H1 (cell line): ENCODE data around the gene ERC1. TPM values are rescaled to one million over a fixed set of nuclear protein-coding genes. Genes with fewer than 3 reads are reported as not detected.
A peak's percentile ranks its signal among the peaks of the same experiment; 100 is the strongest.

ENCODE experiments used
- CTCF ChIA-PET: fragments of 300-600 bp; sonication (Branson Sonifier 250); formaldehyde crosslinking; loops from one replicate; lab custom pipeline; 2021; ENCODE audit not compliant: partially characterized antibody; lab: Charles Lee
- POLR2A ChIA-PET: fragments of 300-600 bp; sonication (Branson Sonifier 250); formaldehyde crosslinking; loops from one replicate; lab custom pipeline; 2021; ENCODE audit warnings: inconsistent platforms; ENCODE audit not compliant: partially characterized antibody; lab: Charles Lee
- DNase-seq, 2 experiments: peaks; one replicate each; pipeline versions ENCODE4 v3.0.0 to v3.0.0-alpha.2; 2010 to 2022; ENCODE audit warnings: low spot score in 2 of 2, low read depth in 1 of 2, mixed read lengths in 1 of 2
- FAIRE-seq: peaks from 2 replicates; lab custom pipeline; 2011; peaks lifted over from hg19 to GRCh38; lab: Jason Lieb, UNC
- H2AFZ ChIP-seq: 2 replicates; pipeline ENCODE4 v1.8.1; 2012; ENCODE audit warnings: low read length, inconsistent platforms
- H2AK5ac ChIP-seq: 2 replicates; pipeline ENCODE4 v1.6.1; 2013; ENCODE audit warnings: low read depth, low read length
- H2BK120ac ChIP-seq: replicated peaks from 2 replicates; pipeline ENCODE3; 2013; ENCODE audit warnings: low read depth, low read length, inconsistent platforms
- H2BK12ac ChIP-seq: 2 replicates; pipeline ENCODE4 v1.6.1; 2013; ENCODE audit warnings: low read depth, low read length
- H2BK15ac ChIP-seq: 2 replicates; pipeline ENCODE4 v1.6.1; 2013; ENCODE audit warnings: low read length
- H2BK20ac ChIP-seq: 2 replicates; pipeline ENCODE4 v1.6.1; 2013; ENCODE audit warnings: low read length
- H2BK5ac ChIP-seq: 2 replicates; pipeline ENCODE4 v1.6.1; 2013; ENCODE audit warnings: low read depth, low read length
- H3K14ac ChIP-seq: 2 replicates; pipeline ENCODE4 v1.6.1; 2013; ENCODE audit warnings: inconsistent platforms; ENCODE audit not compliant: insufficient read length
- H3K18ac ChIP-seq: 2 replicates; pipeline ENCODE4 v1.6.1; 2013; ENCODE audit warnings: low read length; ENCODE audit errors: extremely low read depth
- H3K23ac ChIP-seq: 2 replicates; pipeline ENCODE4 v1.6.1; 2013; ENCODE audit warnings: inconsistent platforms; ENCODE audit not compliant: insufficient read length
- H3K23me2 ChIP-seq: 2 replicates; pipeline ENCODE4 v1.6.1; 2013; ENCODE audit warnings: low read depth, low read length
- H3K27ac ChIP-seq: 2 replicates; pipeline ENCODE4 v1.6.1; 2011; ENCODE audit warnings: low read depth, low read length, inconsistent platforms
- H3K27me3 ChIP-seq, 4 experiments: replicated peaks in 1 of 4; 1 replicate in 1 of 4; 2 replicates in 3 of 4; pipeline versions ENCODE4 v1.6.1 to v1.8.1; 2011 to 2013; ENCODE audit warnings: low read length in 3 of 4, mild to moderate bottlenecking in 3 of 4, inconsistent platforms in 2 of 4, mixed read lengths in 2 of 4, moderate library complexity in 1 of 4; ENCODE audit not compliant: control insufficient read depth in 3 of 4, insufficient read depth in 3 of 4; ENCODE audit errors: extremely low read depth in 1 of 4
- H3K36me3 ChIP-seq, 4 experiments: 2 replicates each; pipeline versions ENCODE4 v1.6.1 to v1.8.1; 2011 to 2013; ENCODE audit warnings: mild to moderate bottlenecking in 4 of 4, low read length in 3 of 4, moderate library complexity in 2 of 4, control low read depth in 1 of 4, inconsistent platforms in 1 of 4; ENCODE audit not compliant: insufficient read depth in 4 of 4, control insufficient read depth in 2 of 4
- H3K4ac ChIP-seq: replicated peaks from 2 replicates; pipeline ENCODE3; 2013; ENCODE audit warnings: low read length, low read depth, mixed read lengths, inconsistent platforms; ENCODE audit not compliant: insufficient read length
- H3K4me1 ChIP-seq, 4 experiments: replicated peaks in 1 of 4; 1 replicate in 1 of 4; 2 replicates in 3 of 4; pipeline versions ENCODE4 v1.6.1 to v1.8.1; 2011 to 2013; ENCODE audit warnings: low read length in 3 of 4, inconsistent platforms in 2 of 4, mixed read lengths in 1 of 4; ENCODE audit not compliant: insufficient read depth in 4 of 4, control insufficient read depth in 3 of 4
- H3K4me2 ChIP-seq, 2 experiments: 2 replicates each; pipeline versions ENCODE4 v1.6.1 to v1.8.1; 2011 to 2013; ENCODE audit warnings: low read depth in 2 of 2, low read length in 2 of 2, control low read depth in 1 of 2, inconsistent platforms in 1 of 2, mild to moderate bottlenecking in 1 of 2; ENCODE audit not compliant: insufficient read depth in 1 of 2
- H3K4me3 ChIP-seq, 4 experiments: fragments of 200-600, 300-600 bp in 1 of 4; sonication (generic), shearing (Covaris generic), sonication (Bioruptor Twin) in 1 of 4; 2 replicates each; pipeline versions ENCODE4 v1.5.1 to v1.8.1; 2011 to 2016; ENCODE audit warnings: low read length in 4 of 4, low read depth in 3 of 4, control low read depth in 2 of 4, inconsistent platforms in 2 of 4, mild to moderate bottlenecking in 2 of 4, mixed read lengths in 1 of 4, moderate library complexity in 1 of 4; ENCODE audit not compliant: insufficient read depth in 2 of 4; ENCODE audit errors: extremely low read depth in 1 of 4
- H3K56ac ChIP-seq: replicated peaks from 2 replicates; pipeline ENCODE3; 2013; ENCODE audit warnings: low read depth, mild to moderate bottlenecking, mixed read lengths, low read length, inconsistent platforms; ENCODE audit not compliant: insufficient read length
- H3K79me1 ChIP-seq: 2 replicates; pipeline ENCODE4 v1.6.1; 2013; ENCODE audit warnings: low read depth, low read length, control low read depth
- H3K79me2 ChIP-seq, 2 experiments: 2 replicates each; pipeline versions ENCODE4 v1.6.1 to v1.8.1; 2012 to 2013; ENCODE audit warnings: low read length in 2 of 2, mild to moderate bottlenecking in 2 of 2, inconsistent platforms in 1 of 2; ENCODE audit not compliant: insufficient read depth in 2 of 2, control insufficient read depth in 1 of 2
- H3K9ac ChIP-seq, 4 experiments: replicated peaks in 1 of 4; 1 replicate in 1 of 4; 2 replicates in 3 of 4; pipeline versions ENCODE4 v1.6.1 to v1.8.1; 2011 to 2013; ENCODE audit warnings: low read depth in 3 of 4, low read length in 3 of 4, control low read depth in 2 of 4, mild to moderate bottlenecking in 2 of 4, moderate library complexity in 2 of 4, inconsistent platforms in 1 of 4; ENCODE audit errors: extremely low read depth in 1 of 4
- H3K9me3 ChIP-seq, 2 experiments: 2 replicates each; pipeline versions ENCODE4 v1.6.1 to v1.8.1; 2012 to 2013; ENCODE audit warnings: mild to moderate bottlenecking in 2 of 2, moderate library complexity in 2 of 2, control low read depth in 1 of 2, inconsistent platforms in 1 of 2, low read depth in 1 of 2, low read length in 1 of 2, mixed read lengths in 1 of 2; ENCODE audit not compliant: insufficient read depth in 2 of 2
- H4K20me1 ChIP-seq, 2 experiments: replicated peaks in 1 of 2; 2 replicates each; pipeline versions ENCODE3 to v1.8.1; 2011 to 2013; ENCODE audit warnings: inconsistent platforms in 2 of 2, low read length in 2 of 2, mild to moderate bottlenecking in 1 of 2; ENCODE audit not compliant: insufficient read depth in 2 of 2, control insufficient read depth in 1 of 2
- H4K5ac ChIP-seq: 2 replicates; pipeline ENCODE4 v1.6.1; 2013; ENCODE audit warnings: low read length, low read depth, mixed read lengths, inconsistent platforms; ENCODE audit not compliant: insufficient read length
- H4K8ac ChIP-seq: 2 replicates; pipeline ENCODE4 v1.8.0; 2013; ENCODE audit warnings: mild to moderate bottlenecking, moderate library complexity, low read length, inconsistent platforms; ENCODE audit not compliant: insufficient read depth; ENCODE audit errors: extremely low read depth
- H4K91ac ChIP-seq: replicated peaks from 2 replicates; pipeline ENCODE3; 2013; ENCODE audit warnings: low read length, mixed read lengths, inconsistent platforms; ENCODE audit not compliant: insufficient read length
- ASH2L ChIP-seq: fragments of 200-600, 300-600 bp; sonication (generic); IDR thresholded peaks from one replicate; pipeline ENCODE4 v1.7.1; 2017; ENCODE audit warnings: low read length
- CBX8 ChIP-seq: fragments of 300-800, 300-1000 bp; sonication (generic); IDR thresholded peaks from 2 replicates; pipeline ENCODE4 v1.7.1; 2016; ENCODE audit warnings: low read depth, low read length, borderline replicate concordance
- CTBP2 ChIP-seq: IDR thresholded peaks from 2 replicates; pipeline ENCODE4 v1.7.0; 2011; ENCODE audit warnings: borderline replicate concordance, mild to moderate bottlenecking, moderate library complexity, mixed read lengths, low read length; ENCODE audit not compliant: insufficient read depth, insufficient read length
- CTCF ChIP-seq, 3 experiments: IDR thresholded peaks; 1 replicate in 2 of 3; 2 replicates in 1 of 3; pipeline versions ENCODE4 v1.5.1 to v1.6.1; 2011; ENCODE audit warnings: low read length in 3 of 3, mild to moderate bottlenecking in 3 of 3, inconsistent platforms in 2 of 3, low read depth in 1 of 3, moderate library complexity in 1 of 3; ENCODE audit not compliant: insufficient read depth in 1 of 3; ENCODE audit errors: control extremely low read depth in 1 of 3
- EGR1 ChIP-seq: IDR thresholded peaks from 2 replicates; pipeline ENCODE4 v1.6.1; 2011; ENCODE audit warnings: low read depth, low read length, borderline replicate concordance
- FOSL1 ChIP-seq: IDR thresholded peaks from 2 replicates; pipeline ENCODE4 v1.6.1; 2011; ENCODE audit warnings: mild to moderate bottlenecking, low read depth, low read length, moderate library complexity; ENCODE audit not compliant: insufficient read depth
- HDAC6 ChIP-seq: IDR thresholded peaks from one replicate; pipeline ENCODE4 v1.7.1; 2012; ENCODE audit warnings: low read depth, mild to moderate bottlenecking, inconsistent platforms, low read length, moderate library complexity
- POLR2A ChIP-seq, 2 experiments: IDR thresholded peaks; 1 replicate in 1 of 2; 2 replicates in 1 of 2; pipeline ENCODE4 v1.6.1; 2011; ENCODE audit warnings: low read depth in 2 of 2, low read length in 2 of 2, mild to moderate bottlenecking in 2 of 2; ENCODE audit errors: control extremely low read depth in 1 of 2
- TAF7 ChIP-seq: optimal IDR thresholded peaks from 2 replicates; pipeline ENCODE3; 2011; ENCODE audit warnings: low read depth, mild to moderate bottlenecking, inconsistent platforms, low read length, moderate library complexity, borderline replicate concordance
- YY1 ChIP-seq: IDR thresholded peaks from 2 replicates; pipeline ENCODE4 v1.6.1; 2011; ENCODE audit warnings: low read depth, mild to moderate bottlenecking, low read length
- WGBS, 2 experiments: shearing (Covaris generic) in 1 of 2; methylation state at CpG; one replicate each; pipeline versions ENCODE4 v1.1.6 to v1.1.7; 2013 to 2015; ENCODE audit warnings: low lambda C conversion rate in 2 of 2, mixed read lengths in 2 of 2, inconsistent platforms in 1 of 2, low coverage in 1 of 2, missing lambda C conversion rate in 1 of 2; ENCODE audit not compliant: insufficient replicate concordance in 2 of 2, insufficient coverage in 1 of 2, insufficient read length in 1 of 2; ENCODE audit errors: extremely low coverage in 1 of 2, missing lambda C conversion rate in 1 of 2; 5-methylcytosine and 5-hydroxymethylcytosine counted together
- polyA plus RNA-seq, 7 experiments: library from polyadenylated mRNA; depleted of rRNA in 3 of 7; stranded (reverse) in 5 of 7; unstranded in 2 of 7; fragments of >200 nt in 5 of 7; fragments of 200-250 nt in 2 of 7; gene quantifications; 1 replicate in 5 of 7; 2 replicates in 1 of 7; 4 replicates in 1 of 7; pipeline versions ENCODE4 v1.2.1 to v1.2.3, GENCODE V29; 2011 to 2013; ENCODE audit warnings: missing spikeins in 2 of 7, mixed read lengths in 2 of 7
- total RNA-seq: library from RNA; stranded (reverse); fragmentation: NEBNext Ultra II Directional; extraction: Animal tissue kit (Norgen Biotek cat#: 25700); gene quantifications from 2 replicates; pipeline ENCODE4 v1.2.1, GENCODE V29; 2021

The ERC1 gene
- total and polyA plus RNA-seq, 2 of the 8 experiments (the other 6 are each of a cell fraction or from before 2014, with no cell fraction given), result 7.8 to 45.7 TPM

GRCh38 chr12:998020-998874 is 7.2 kb downstream of the ERC1 start:
- Histone ChIP-seq H2AFZ (no peak overlapping the region), H2BK120ac (no peak overlapping the region), H3K18ac (no peak overlapping the region), H3K14ac (no peak overlapping the region), H2AK5ac (no peak overlapping the region), H3K79me2 (peaks cover 0 to 57% of the 10 kb centered on the region in 2 experiments; a peak in 3 of 4 replicates), H2BK20ac (no peak overlapping the region), H3K23me2 (no peaks in the 10 kb centered on the region), H3K23ac (no peak overlapping the region), H3K4ac (no peak overlapping the region), H3K27ac (no peak overlapping the region), H3K4me1 (no peaks in the 10 kb centered on the region), H4K8ac (no peak overlapping the region), H2BK12ac (no peak overlapping the region), H3K4me2 (no peak overlapping the region), H2BK15ac (no peak overlapping the region), H3K4me3 (no peak overlapping the region), H3K36me3 (no peaks in the 10 kb centered on the region), H4K5ac (no peak overlapping the region), H3K27me3 (no peaks in the 10 kb centered on the region), H2BK5ac (no peak overlapping the region), H3K56ac (no peak overlapping the region), H3K9me3 (no peaks in the 10 kb centered on the region), H4K91ac (no peak overlapping the region), H3K9ac (no peak overlapping the region), H4K20me1 (peaks cover 2 to 3% of the 10 kb centered on the region in 2 experiments), H3K79me1 (peaks cover 7% of the 10 kb centered on the region; the same call in 1 of the 2 replicates)
- CTCF ChIA-PET, result no interaction called here
- FAIRE-seq (no peak), DNase-seq (peak in 1 of 2 experiments; percentile 10)
- 83% methylated on average over 6 of the region's 6 CpGs; no CpG with 5 or more reads in 1 of the 2 experiments for WGBS, 2 experiments
- POLR2A ChIA-PET, result interaction anchor here (0.7 to 1.3 kb wide), 2 partner anchors 49 to 75 kb away, joined by 3 to 4 read pairs; partner anchors contain the start of gene RAD52
- TF ChIP-seq HDAC6 (no peak), TAF7 (no peak), CTCF (IDR thresholded peaks at IDR 0.05; ENCODE audit: control extremely low read depth in 1 of 3, insufficient read depth in 1 of 3, low read depth in 1 of 3, low read length in 3 of 3) (no peak), FOSL1 (no peak), CTBP2 (no peak), ASH2L (no peak), CBX8 (no peak), EGR1 (no peak), YY1 (no peak), POLR2A (IDR thresholded peaks at IDR 0.05; ENCODE audit: control extremely low read depth in 1 of 2, low read depth in 2 of 2, low read length in 2 of 2) (no peak)
